GM23338 (cell line): ENCODE data around the gene KRTAP10-9. TPM values are rescaled to one million over a fixed set of nuclear protein-coding genes. Genes with fewer than 3 reads are reported as not detected.

Experiments
- ATAC-seq: fragments of 200-7000 bp; cut with Tn5 transposase; 3 replicates; pipeline ENCODE4 v1.9.1; 2020
- DNase-seq: peaks from one replicate; pipeline ENCODE4 v3.0.0-alpha.2; 2015; ENCODE audit warnings: low spot score
- H2AFZ ChIP-seq: fragments of 200-600 bp; sonication (generic); 2 replicates; pipeline ENCODE4 v1.8.0; 2016; ENCODE audit warnings: antibody characterized with exemption, mild to moderate bottlenecking, moderate library complexity
- H3F3A ChIP-seq: fragments of 200-600 bp; sonication (generic); replicated peaks from 2 replicates; pipeline ENCODE4 v1.8.0; 2017; ENCODE audit warnings: antibody characterized with exemption, mixed run types, low read depth
- H3K27ac ChIP-seq: fragments of 200-600 bp; sonication (generic); 2 replicates; pipeline ENCODE4 v1.6.1; 2016; ENCODE audit warnings: low read depth
- H3K27me3 ChIP-seq: fragments of 200-600 bp; sonication (generic); 2 replicates; pipeline ENCODE4 v1.8.0; 2016; ENCODE audit warnings: mild to moderate bottlenecking, mixed run types, moderate library complexity; ENCODE audit not compliant: insufficient read depth
- H3K36me3 ChIP-seq: fragments of 200-600 bp; sonication (generic); 2 replicates; pipeline ENCODE4 v1.8.0; 2016; ENCODE audit warnings: mild to moderate bottlenecking; ENCODE audit not compliant: insufficient read depth
- H3K4me1 ChIP-seq: fragments of 200-600 bp; sonication (generic); 2 replicates; pipeline ENCODE4 v1.8.0; 2016; ENCODE audit warnings: mild to moderate bottlenecking, moderate library complexity; ENCODE audit not compliant: insufficient read depth
- H3K4me2 ChIP-seq: fragments of 200-600 bp; sonication (generic); 2 replicates; pipeline ENCODE4 v1.7.1; 2017; ENCODE audit warnings: mixed run types
- H3K4me3 ChIP-seq: fragments of 200-600 bp; sonication (generic); 2 replicates; pipeline ENCODE4 v1.6.1; 2016; ENCODE audit warnings: mixed run types
- H3K79me2 ChIP-seq: fragments of 200-600 bp; sonication (generic); replicated peaks from 2 replicates; pipeline ENCODE4 v1.8.0; 2017; ENCODE audit warnings: mild to moderate bottlenecking; ENCODE audit not compliant: insufficient read depth
- H3K9me2 ChIP-seq: fragments of 200-600 bp; sonication (generic); 2 replicates; pipeline ENCODE4 v1.8.0; 2017; ENCODE audit not compliant: insufficient read depth
- H4K20me1 ChIP-seq: fragments of 200-600 bp; sonication (generic); replicated peaks from 2 replicates; pipeline ENCODE4 v1.8.0; 2017; ENCODE audit warnings: mild to moderate bottlenecking; ENCODE audit not compliant: insufficient read depth
- H3K27ac Mint-ChIP-seq: 2 replicates; pipeline ENCODE4 v1.8.0; 2020; ENCODE audit warnings: inconsistent platforms, mild to moderate bottlenecking, moderate library complexity, mixed read lengths
- H3K27me3 Mint-ChIP-seq: 3 replicates; pipeline ENCODE4 v1.8.0; 2022; ENCODE audit warnings: low read depth, mild to moderate bottlenecking, moderate library complexity, mixed read lengths, inconsistent platforms; ENCODE audit not compliant: insufficient read depth, poor library complexity
- H3K36me3 Mint-ChIP-seq: 3 replicates; pipeline ENCODE4 v1.8.0; 2021; ENCODE audit warnings: low read depth, mild to moderate bottlenecking, inconsistent platforms, moderate library complexity, mixed read lengths
- H3K4me1 Mint-ChIP-seq: 3 replicates; pipeline ENCODE4 v1.8.0; 2020; ENCODE audit warnings: mild to moderate bottlenecking, inconsistent platforms, mixed read lengths
- H3K4me3 Mint-ChIP-seq: 3 replicates; pipeline ENCODE4 v1.8.0; 2021; ENCODE audit warnings: moderate library complexity, mild to moderate bottlenecking, inconsistent platforms, mixed read lengths
- H3K9me3 Mint-ChIP-seq: 3 replicates; pipeline ENCODE4 v1.8.0; 2020; ENCODE audit warnings: moderate library complexity, mild to moderate bottlenecking, inconsistent platforms, mixed read lengths
- CREB1 ChIP-seq: fragments of 250-450 bp; sonication (Bioruptor Pico); IDR thresholded peaks from 2 replicates; pipeline ENCODE4 v1.5.0; 2020; ENCODE audit warnings: low read depth, mild to moderate bottlenecking, moderate library complexity
- CTCF ChIP-seq, 2 experiments: fragments of 200-600 bp in 1 of 2; sonication (generic) in 1 of 2; conservative IDR thresholded peaks; 2 replicates each; pipeline versions ENCODE4 v1.5.1 to v1.6.1; 2016 to 2017; ENCODE audit warnings: antibody characterized with exemption in 2 of 2, low read depth in 2 of 2, mild to moderate bottlenecking in 2 of 2, moderate library complexity in 1 of 2
- EZH2 ChIP-seq: fragments of 200-600 bp; sonication (generic); IDR thresholded peaks from one replicate; pipeline ENCODE4 v1.8.0; 2017; ENCODE audit warnings: antibody characterized with exemption, mild to moderate bottlenecking, low read depth; ENCODE audit not compliant: unreplicated experiment
- EZH2phosphoT487 ChIP-seq: fragments of 200-600 bp; sonication (generic); IDR thresholded peaks from one replicate; pipeline ENCODE4 v1.8.1; 2018; ENCODE audit warnings: antibody characterized with exemption; ENCODE audit not compliant: unreplicated experiment
- JUNB ChIP-seq: IDR thresholded peaks from one replicate; pipeline ENCODE4 v1.6.1; 2016; ENCODE audit warnings: antibody characterized with exemption; ENCODE audit not compliant: unreplicated experiment
- NANOG ChIP-seq: IDR thresholded peaks from 2 replicates; pipeline ENCODE4 v1.6.1; 2016; ENCODE audit warnings: antibody characterized with exemption, borderline replicate concordance
- POLR2AphosphoS5 ChIP-seq: IDR thresholded peaks from 2 replicates; pipeline ENCODE4 v1.6.1; 2016; ENCODE audit warnings: antibody characterized with exemption, low read depth
- REST ChIP-seq: IDR thresholded peaks from one replicate; pipeline ENCODE4 v1.6.1; 2018; ENCODE audit warnings: antibody characterized with exemption; ENCODE audit not compliant: unreplicated experiment
- STAT1 ChIP-seq: IDR thresholded peaks from one replicate; pipeline ENCODE4 v1.6.1; 2016; ENCODE audit warnings: antibody characterized with exemption; ENCODE audit not compliant: unreplicated experiment
- ZNF114 ChIP-seq: fragments of 250-450 bp; sonication (Bioruptor Pico); IDR thresholded peaks from 2 replicates; pipeline ENCODE4 v1.5.0; 2020; ENCODE audit warnings: mild to moderate bottlenecking, moderate library complexity
- ZNF331 ChIP-seq: fragments of 250-450 bp; sonication (Bioruptor Pico); IDR thresholded peaks from 2 replicates; pipeline ENCODE4 v1.5.0; 2020; ENCODE audit warnings: low read depth, mild to moderate bottlenecking, moderate library complexity
- ZNF462 ChIP-seq: fragments of 250-450 bp; sonication (Bioruptor Pico); IDR thresholded peaks from 2 replicates; pipeline ENCODE4 v1.5.0; 2020; ENCODE audit warnings: mild to moderate bottlenecking, moderate library complexity
- polyA plus RNA-seq: library from polyadenylated mRNA; unstranded; fragments of >200 nt; fragmentation: Nextera tagmentation; extraction: Ambion mirVana; gene quantifications from 2 replicates; pipeline ENCODE4 v1.2.1, GENCODE V29; 2016
- total RNA-seq: library from RNA; depleted of rRNA; stranded (reverse); fragments of >200 nt; shearing (Covaris generic); gene quantifications from 2 replicates; pipeline ENCODE4 v1.2.3, GENCODE V29; 2014
- TF ChIP-seq, protein P1 (sequence below): IDR thresholded peaks from 2 replicates; pipeline ENCODE4 v1.6.1; 2016; ENCODE audit warnings: antibody characterized with exemption

KRTAP10-9 gene
- total and polyA plus RNA-seq, 2 experiments from 2014 or later, result not detected

DNA sequence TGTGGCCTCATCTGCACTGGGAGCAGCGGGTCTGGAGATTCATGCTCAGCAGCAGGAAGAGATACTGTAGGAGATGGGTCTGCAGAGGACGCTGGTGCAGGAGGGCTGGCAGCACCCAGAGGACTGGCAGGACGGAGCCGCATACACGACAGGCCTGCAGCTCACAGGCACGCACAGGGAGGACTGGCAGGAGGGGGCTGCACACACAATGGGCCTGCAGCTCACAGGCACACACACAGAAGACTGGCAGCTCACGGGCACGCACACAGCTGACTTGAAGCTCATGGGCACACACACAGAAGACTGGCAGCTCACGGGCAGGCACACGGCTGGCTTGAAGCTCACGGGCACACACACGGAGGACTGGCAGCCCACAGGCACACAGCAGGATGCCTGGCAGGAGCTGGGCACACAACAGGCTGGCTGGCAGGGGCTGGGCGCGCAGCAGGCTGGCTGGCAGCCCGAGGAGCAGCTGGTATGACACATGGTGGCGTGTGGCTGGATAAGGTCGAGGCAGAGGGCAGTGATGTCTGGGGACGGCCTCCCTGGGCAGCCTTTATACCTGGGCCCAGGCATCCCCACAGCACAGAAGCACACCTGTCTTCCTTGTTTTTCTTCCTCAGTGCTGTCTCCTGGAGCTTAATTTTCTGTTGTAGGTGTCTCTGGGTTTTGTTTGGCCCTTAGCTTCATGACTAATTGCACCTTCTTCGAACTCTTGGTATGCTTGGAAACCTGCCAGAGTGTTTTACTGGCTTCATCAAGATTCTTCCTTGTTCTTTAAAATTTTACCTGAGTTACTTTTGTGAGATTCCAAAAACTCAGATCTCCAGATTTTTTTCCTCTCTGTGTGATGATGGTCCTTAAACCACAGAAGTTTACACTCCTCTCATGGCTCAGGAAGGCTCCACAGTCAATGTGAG, 39.8 kb downstream of the KRTAP10-9 start, which contains the start of gene KRTAP12-2:
Gene KRTAP12-2 (minus strand): TSS at position 527 of the 920 bp plus-strand sequence. CDS start 41 bp downstream, at position 486.
- H3K4me1 Mint-ChIP-seq, result peaks cover 2% of the 10 kb centered on the region
- H3K9me3 Mint-ChIP-seq, result peaks cover 39% of the 10 kb centered on the region
- no peaks in the 10 kb centered on the region for H3K79me2 ChIP-seq
- H3K27me3 ChIP-seq, result no peaks in the 10 kb centered on the region
- no peak within 1 kb of the TSS for H3K4me2 ChIP-seq
- H3K36me3 ChIP-seq, result no peaks in the 10 kb centered on the region
- no peaks in the 10 kb centered on the region for H3F3A ChIP-seq
- no peak for TF ChIP-seq JUNB
- TF ChIP-seq CREB1 (CRISPR knock-in tag), result no peak
- TF ChIP-seq CTCF (conservative IDR thresholded peaks at IDR 0.05; ENCODE audit: low read depth in 2 of 2), result no peak
- TF ChIP-seq EZH2phosphoT487, result no peak
- no peak for TF ChIP-seq ZNF114 (CRISPR knock-in tag)
- no peak for TF ChIP-seq REST
- no peak for TF ChIP-seq POLR2AphosphoS5
- TF ChIP-seq, protein P1, sequence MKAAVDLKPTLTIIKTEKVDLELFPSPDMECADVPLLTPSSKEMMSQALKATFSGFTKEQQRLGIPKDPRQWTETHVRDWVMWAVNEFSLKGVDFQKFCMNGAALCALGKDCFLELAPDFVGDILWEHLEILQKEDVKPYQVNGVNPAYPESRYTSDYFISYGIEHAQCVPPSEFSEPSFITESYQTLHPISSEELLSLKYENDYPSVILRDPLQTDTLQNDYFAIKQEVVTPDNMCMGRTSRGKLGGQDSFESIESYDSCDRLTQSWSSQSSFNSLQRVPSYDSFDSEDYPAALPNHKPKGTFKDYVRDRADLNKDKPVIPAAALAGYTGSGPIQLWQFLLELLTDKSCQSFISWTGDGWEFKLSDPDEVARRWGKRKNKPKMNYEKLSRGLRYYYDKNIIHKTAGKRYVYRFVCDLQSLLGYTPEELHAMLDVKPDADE, result no peak
- TF ChIP-seq STAT1, result no peak
- no peak for TF ChIP-seq ZNF331 (CRISPR knock-in tag)
- TF ChIP-seq EZH2, result no peak
- TF ChIP-seq NANOG, result no peak
- no peak for TF ChIP-seq ZNF462
- H2AFZ ChIP-seq, result no peak within 1 kb of the TSS
- no peaks in the 10 kb centered on the region for H3K4me1 ChIP-seq
- H3K27ac Mint-ChIP-seq, result no peak within 1 kb of the TSS
- H3K4me3 Mint-ChIP-seq, result no peak within 1 kb of the TSS
- no peaks in the 10 kb centered on the region for H3K9me2 ChIP-seq
- H4K20me1 ChIP-seq, result no peaks in the 10 kb centered on the region
- DNase-seq, result no peak
- H3K4me3 ChIP-seq, result no peak within 1 kb of the TSS
- H3K36me3 Mint-ChIP-seq, result peaks cover 12% of the 10 kb centered on the region
- ATAC-seq, result no peak
- H3K27ac ChIP-seq, result no peak within 1 kb of the TSS
- H3K27me3 Mint-ChIP-seq, result peaks cover 1% of the 10 kb centered on the region
